Measurements from ENCODE around the gene UNG.

UNG gene

DNA sequence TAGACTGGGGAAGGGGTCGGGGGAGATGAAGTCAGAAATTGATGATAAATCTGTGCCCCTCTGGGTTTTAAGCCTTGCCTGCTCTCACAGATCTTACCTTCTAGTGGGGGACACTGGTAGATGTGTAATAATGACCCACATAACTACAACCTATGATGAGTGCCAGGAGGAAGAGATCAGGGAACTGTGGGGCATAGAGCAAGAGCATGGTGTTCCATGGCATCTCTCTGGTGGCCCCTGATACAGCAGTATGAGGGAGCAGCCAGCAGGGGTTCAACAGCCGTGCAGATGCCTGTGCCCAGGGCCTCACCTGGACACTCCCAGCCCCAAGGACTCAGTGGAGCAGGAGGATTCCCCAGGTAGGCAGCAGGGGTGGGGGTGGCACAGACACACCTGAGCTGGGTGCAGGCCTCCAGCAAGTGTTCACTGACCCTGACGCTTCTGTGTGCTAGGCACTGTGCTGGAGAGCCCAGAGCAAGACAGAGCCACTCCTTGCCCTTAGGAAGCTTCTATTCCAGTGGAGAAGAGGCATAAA is 24.0 kb downstream of the UNG start:
- Histone ChIP-seq H3K9me3 (ENCODE audit: severe bottlenecking) (no peaks in the 10 kb centered on the region), H3K4me3 (ENCODE audit: severe bottlenecking) (no peak overlapping the region), H3K27me3 (ENCODE audit: insufficient read depth, poor library complexity, severe bottlenecking) (no peaks in the 10 kb centered on the region), H3K36me3 (ENCODE audit: low read depth) (no peaks in the 10 kb centered on the region), H3K4me1 (ENCODE audit: insufficient read depth, poor library complexity, severe bottlenecking) (no peaks in the 10 kb centered on the region), H3K27ac (ENCODE audit: poor library complexity, severe bottlenecking) (no peak overlapping the region)
- TF ChIP-seq CTCF (IDR thresholded peaks at IDR 0.05; ENCODE audit: poor library complexity, severe bottlenecking) = no peak
- DNase-seq (ENCODE audit: low spot score) (no peak), ATAC-seq (ENCODE audit: low read depth) (no peak)

- no peak overlapping the region for H3K27ac ChIP-seq (ENCODE audit: poor library complexity, severe bottlenecking)
- H3K36me3 ChIP-seq (ENCODE audit: low read depth) = no peaks in the 10 kb centered on the region
- ATAC-seq (ENCODE audit: low read depth) = no peak
- DNase-seq (ENCODE audit: low spot score) = no peak
- H3K27me3 ChIP-seq (ENCODE audit: insufficient read depth, poor library complexity, severe bottlenecking) = no peaks in the 10 kb centered on the region
- no peak for TF ChIP-seq CTCF (IDR thresholded peaks at IDR 0.05; ENCODE audit: poor library complexity, severe bottlenecking)
- no peaks in the 10 kb centered on the region for H3K9me3 ChIP-seq (ENCODE audit: severe bottlenecking)
- no peak overlapping the region for H3K4me3 ChIP-seq (ENCODE audit: severe bottlenecking)
- no peaks in the 10 kb centered on the region for H3K4me1 ChIP-seq (ENCODE audit: insufficient read depth, poor library complexity, severe bottlenecking)
Measured at GRCh38 chr12:109124878-109125648, 27.7 kb downstream of the UNG start.

DNA sequence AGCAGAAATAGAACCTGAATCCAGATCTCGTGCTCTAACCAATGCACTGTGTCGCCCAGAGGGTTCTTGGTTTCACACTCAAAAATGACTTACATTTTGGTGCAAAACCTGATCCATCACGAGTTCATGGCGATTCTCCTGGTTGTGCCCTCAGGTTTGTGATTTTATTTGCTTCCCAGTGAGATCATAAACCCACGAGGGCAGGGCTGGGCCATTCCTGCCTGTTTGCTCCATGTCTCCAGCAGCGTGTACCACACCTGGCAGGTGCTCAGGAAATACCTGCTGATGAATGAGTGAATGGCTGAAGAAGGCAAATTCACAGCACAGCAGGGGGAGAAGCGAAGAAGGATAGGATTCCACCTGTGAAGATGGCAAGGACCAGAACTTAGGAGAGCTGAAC is 28.4 kb downstream of the UNG start:
- no peaks in the 10 kb centered on the region for H3K9me3 ChIP-seq (ENCODE audit: severe bottlenecking)
- ATAC-seq (ENCODE audit: low read depth) (no peak), DNase-seq (ENCODE audit: low spot score) (no peak)
- H3K27ac ChIP-seq (ENCODE audit: poor library complexity, severe bottlenecking) = no peak overlapping the region
- H3K4me1 ChIP-seq (ENCODE audit: insufficient read depth, poor library complexity, severe bottlenecking) = no peaks in the 10 kb centered on the region
- no peaks in the 10 kb centered on the region for H3K36me3 ChIP-seq (ENCODE audit: low read depth)
- no peaks in the 10 kb centered on the region for H3K27me3 ChIP-seq (ENCODE audit: insufficient read depth, poor library complexity, severe bottlenecking)
- TF ChIP-seq CTCF (IDR thresholded peaks at IDR 0.05; ENCODE audit: poor library complexity, severe bottlenecking) = no peak
- H3K4me3 ChIP-seq (ENCODE audit: severe bottlenecking) = no peak overlapping the region

DNA sequence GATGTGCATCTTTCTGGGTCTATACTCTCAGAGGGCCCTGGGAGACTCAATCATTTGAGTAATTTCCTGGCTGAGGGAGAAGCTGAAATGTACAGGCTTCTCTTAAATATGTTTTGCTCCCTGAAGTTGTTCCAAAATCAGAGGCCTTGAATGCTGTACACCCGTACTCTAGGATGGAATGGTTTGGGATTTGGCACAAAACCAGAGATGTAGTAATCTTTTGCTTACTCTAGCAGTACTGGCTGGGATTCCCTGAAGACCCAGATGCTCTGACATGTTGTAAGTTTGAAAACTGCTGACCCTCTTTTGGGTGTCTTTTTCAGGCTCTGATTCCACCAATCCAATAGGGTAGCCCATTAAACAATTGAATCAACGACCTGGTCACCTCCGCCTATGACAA is 29.4 kb downstream of the UNG start:
- Histone ChIP-seq H3K4me3 (ENCODE audit: severe bottlenecking) (no peak overlapping the region), H3K27ac (ENCODE audit: poor library complexity, severe bottlenecking) (no peak overlapping the region), H3K36me3 (ENCODE audit: low read depth) (no peaks in the 10 kb centered on the region), H3K9me3 (ENCODE audit: severe bottlenecking) (no peaks in the 10 kb centered on the region), H3K27me3 (ENCODE audit: insufficient read depth, poor library complexity, severe bottlenecking) (no peaks in the 10 kb centered on the region), H3K4me1 (ENCODE audit: insufficient read depth, poor library complexity, severe bottlenecking) (no peaks in the 10 kb centered on the region)
- ATAC-seq (ENCODE audit: low read depth) (no peak), DNase-seq (ENCODE audit: low spot score) (no peak)
- no peak for TF ChIP-seq CTCF (IDR thresholded peaks at IDR 0.05; ENCODE audit: poor library complexity, severe bottlenecking)
